Neural progenitor cell (in vitro differentiated cells): ENCODE results near the gene JAKMIP2.

Experiments used
- EZH2 ChIP-seq: fragments of 200-600 bp; sonication (generic); IDR thresholded peaks from 2 replicates; pipeline ENCODE4 v1.6.1; 2017; ENCODE audit warnings: antibody characterized with exemption, mild to moderate bottlenecking, moderate library complexity
- EZH2phosphoT487 ChIP-seq: fragments of 200-600 bp; sonication (generic); IDR thresholded peaks from 2 replicates; pipeline ENCODE4 v1.6.1; 2017; ENCODE audit warnings: antibody characterized with exemption
- TF ChIP-seq, protein P1 (sequence below): fragments of 200-600 bp; sonication (generic); IDR thresholded peaks from 2 replicates; pipeline ENCODE4 v1.5.1; 2017; ENCODE audit warnings: antibody characterized with exemption, mild to moderate bottlenecking

DNA sequence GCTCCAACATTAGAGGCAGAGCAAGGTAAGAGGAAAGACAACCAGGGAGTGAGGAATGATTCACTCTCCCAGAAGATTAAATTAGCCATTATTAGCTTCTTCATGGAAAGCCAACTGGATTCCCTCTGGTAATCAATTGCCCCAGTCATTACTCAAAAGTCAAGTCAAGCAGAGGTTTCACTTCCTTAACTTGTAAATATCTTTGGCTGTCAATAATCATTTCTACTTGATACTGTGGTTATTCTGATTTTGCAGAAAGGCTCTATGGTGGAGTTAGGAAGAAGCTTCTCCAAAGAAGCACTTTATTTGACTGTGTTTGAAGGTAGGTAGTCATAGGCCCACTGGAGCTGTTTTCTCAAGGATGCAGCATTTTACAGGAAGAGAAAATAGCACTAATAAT, 78.0 kb downstream of the JAKMIP2 start:
- TF ChIP-seq, protein P1, sequence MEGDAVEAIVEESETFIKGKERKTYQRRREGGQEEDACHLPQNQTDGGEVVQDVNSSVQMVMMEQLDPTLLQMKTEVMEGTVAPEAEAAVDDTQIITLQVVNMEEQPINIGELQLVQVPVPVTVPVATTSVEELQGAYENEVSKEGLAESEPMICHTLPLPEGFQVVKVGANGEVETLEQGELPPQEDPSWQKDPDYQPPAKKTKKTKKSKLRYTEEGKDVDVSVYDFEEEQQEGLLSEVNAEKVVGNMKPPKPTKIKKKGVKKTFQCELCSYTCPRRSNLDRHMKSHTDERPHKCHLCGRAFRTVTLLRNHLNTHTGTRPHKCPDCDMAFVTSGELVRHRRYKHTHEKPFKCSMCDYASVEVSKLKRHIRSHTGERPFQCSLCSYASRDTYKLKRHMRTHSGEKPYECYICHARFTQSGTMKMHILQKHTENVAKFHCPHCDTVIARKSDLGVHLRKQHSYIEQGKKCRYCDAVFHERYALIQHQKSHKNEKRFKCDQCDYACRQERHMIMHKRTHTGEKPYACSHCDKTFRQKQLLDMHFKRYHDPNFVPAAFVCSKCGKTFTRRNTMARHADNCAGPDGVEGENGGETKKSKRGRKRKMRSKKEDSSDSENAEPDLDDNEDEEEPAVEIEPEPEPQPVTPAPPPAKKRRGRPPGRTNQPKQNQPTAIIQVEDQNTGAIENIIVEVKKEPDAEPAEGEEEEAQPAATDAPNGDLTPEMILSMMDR = no peak
- TF ChIP-seq EZH2phosphoT487 = no peak
- TF ChIP-seq EZH2 = no peak
